Measurements from ENCODE around the gene HMG20A.

GRCh38 chr15:77519540-77519939 lies 98.9 kb downstream of the HMG20A start:
- TF ChIP-seq TOX (CRISPR knock-in tag; IDR thresholded peaks at IDR 0.05; ENCODE audit: borderline replicate concordance) (no peak), BACH2 (CRISPR knock-in tag; IDR thresholded peaks at IDR 0.05; ENCODE audit: borderline replicate concordance) (no peak), RARB (CRISPR knock-in tag; IDR thresholded peaks at IDR 0.05) (no peak), ZNF8 (CRISPR knock-in tag; IDR thresholded peaks at IDR 0.05) (no peak), ESRRG (CRISPR knock-in tag; IDR thresholded peaks at IDR 0.05) (no peak), PATZ1 (CRISPR knock-in tag; IDR thresholded peaks at IDR 0.05; ENCODE audit: borderline replicate concordance) (no peak)

Measured in SK-N-SH treated with all-trans-retinoic acid at 6 μM for 48 hours (cell line).